ENCODE results near the gene HBQ1. TPM values are rescaled to one million over a fixed set of nuclear protein-coding genes. Genes with fewer than 3 reads are reported as not detected.
A peak's percentile ranks its signal among the peaks of the same experiment; 100 is the strongest.
"Not testable (repeated sequence)": the region's sequence is repeated elsewhere in the genome, so short reads cannot be mapped to it uniquely, and the experiment has no call there.

The HBQ1 gene
- total RNA-seq, 1 experiment from 2014 or later, result 1.5 TPM

- no peak for DNase-seq (ENCODE audit: extremely low read depth, low read depth)
Measured at GRCh38 chr16:200388-200787, 20.1 kb downstream of the HBQ1 start.

DNA sequence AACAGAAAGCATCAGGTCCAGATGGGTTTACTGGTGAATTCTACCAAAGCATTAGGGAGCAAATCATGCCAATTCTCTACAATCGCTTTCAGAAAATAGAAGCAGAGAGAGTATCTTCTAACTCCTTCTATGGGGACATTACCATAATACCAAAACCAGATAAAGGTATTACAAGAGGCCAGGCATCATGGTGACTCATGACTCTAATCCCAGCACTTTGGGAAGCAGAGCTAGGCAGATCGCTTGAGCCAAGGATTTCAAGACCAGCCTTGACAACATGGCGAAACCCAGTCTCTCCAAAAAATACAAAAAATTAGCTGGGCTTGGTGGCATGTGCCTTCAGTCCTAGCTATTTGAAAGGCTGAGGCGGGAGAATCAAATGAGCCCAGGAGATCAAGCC is 23.0 kb downstream of the HBQ1 start:
- no peak for DNase-seq (ENCODE audit: extremely low read depth, low read depth)

GRCh38 chr16:204046-204445 is 23.8 kb downstream of the HBQ1 start:
- not testable (repeated sequence) for DNase-seq (ENCODE audit: extremely low read depth, low read depth)

- DNase-seq (ENCODE audit: extremely low read depth, low read depth), result not testable (repeated sequence)
Measured at GRCh38 chr16:209359-209758, 29.1 kb downstream of the HBQ1 start.

GRCh38 chr16:211631-212180 is 31.4 kb downstream of the HBQ1 start:
- not testable (repeated sequence) for DNase-seq (ENCODE audit: extremely low read depth, low read depth)

DNA sequence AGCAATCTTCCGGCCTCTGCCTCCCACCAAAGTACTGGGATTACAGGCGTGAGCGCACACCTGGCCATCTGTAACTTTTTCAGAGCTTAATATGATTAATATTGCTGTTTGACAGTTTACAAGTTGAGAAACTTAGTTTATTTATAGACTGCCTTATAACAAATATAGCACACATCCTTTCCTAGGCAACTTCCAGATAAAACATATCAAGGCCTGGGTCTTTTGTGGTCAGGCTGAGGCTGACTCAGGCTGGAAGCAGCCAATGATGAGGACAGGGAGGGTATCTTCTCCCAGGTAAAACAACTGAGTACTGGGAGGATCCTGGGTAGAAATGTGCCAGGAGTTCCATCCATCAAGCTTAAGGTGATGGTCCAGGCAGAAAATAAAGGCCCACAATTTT is 32.7 kb downstream of the HBQ1 start:
- DNase-seq (ENCODE audit: extremely low read depth, low read depth), result no peak

GRCh38 chr16:220021-220420 is 39.8 kb downstream of the HBQ1 start:
- no peak for DNase-seq (ENCODE audit: extremely low read depth, low read depth)

GRCh38 chr16:228151-228851 is 48.0 kb downstream of the HBQ1 start:
- no peak for DNase-seq (ENCODE audit: extremely low read depth, low read depth)

- peak; percentile 82 for DNase-seq (ENCODE audit: extremely low read depth, low read depth)
Measured at GRCh38 chr16:228852-229730, 48.8 kb downstream of the HBQ1 start, which contains the start of gene LUC7L. Gene LUC7L, minus strand, starts transcription at chr16:229449. Its CDS starts 110 bp downstream, at chr16:229339.

DNA sequence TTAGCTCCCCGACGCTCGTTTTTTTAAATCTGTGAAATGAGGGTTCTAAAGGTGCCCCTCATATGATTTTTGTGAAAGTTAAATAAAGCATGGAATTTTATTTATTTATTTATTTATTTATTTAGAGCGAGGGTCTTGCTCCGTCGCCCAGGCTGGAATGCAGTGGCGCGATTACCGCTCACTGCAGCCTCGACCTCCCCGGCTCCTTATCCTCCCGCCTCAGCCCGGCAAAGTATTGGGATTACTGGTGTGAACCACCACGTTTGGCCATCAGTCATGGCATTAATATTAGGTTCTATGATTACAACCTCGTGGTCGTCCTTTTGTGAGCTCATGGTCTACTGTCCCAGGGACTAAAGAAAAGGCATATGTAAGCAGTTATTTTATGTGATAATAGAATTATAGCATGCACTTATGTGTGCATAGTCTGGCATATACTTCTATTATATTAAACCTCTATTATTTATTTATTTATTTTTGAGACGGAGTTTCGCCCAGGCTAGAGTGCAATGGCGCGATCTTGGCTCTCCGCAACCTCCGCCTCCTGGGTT is 49.5 kb downstream of the HBQ1 start:
- DNase-seq (ENCODE audit: extremely low read depth, low read depth), result no peak

DNA sequence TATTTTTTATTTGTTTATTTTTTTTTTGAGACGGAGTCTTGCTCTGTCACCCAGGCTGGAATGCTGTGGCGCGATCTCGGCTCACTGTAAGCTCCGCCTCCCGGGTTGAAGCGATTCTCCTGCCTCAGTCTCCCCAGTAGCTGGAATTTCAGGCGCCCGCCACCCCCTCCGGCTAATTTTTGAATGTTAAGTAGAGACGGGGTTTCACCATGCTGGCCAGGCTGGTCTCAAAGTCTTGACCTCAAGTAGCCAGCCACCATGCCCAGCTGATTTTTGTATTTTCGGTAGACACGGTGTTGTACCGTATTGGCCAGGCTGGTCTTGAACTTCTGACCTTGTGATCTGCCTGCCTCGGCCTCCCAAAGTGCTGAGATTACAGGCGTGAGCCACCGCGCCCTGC is 50.1 kb downstream of the HBQ1 start:
- DNase-seq (ENCODE audit: extremely low read depth, low read depth), result not testable (repeated sequence)

Small RNA genes lying within 50 kb of the gene (small RNA-seq; reads per million reads assigned to genes)
- 0 reads per million in 2 experiments for gene RF00019

Other genes with a start within 250 kb of the HBQ1 start
- gene POLR3K, start 126.9 kb upstream of the HBQ1 start, total RNA-seq (2014; rRNA removed; shearing (Covaris generic)), result 12.6 and 13.3 TPM in 2 replicates
- 10.6 and 15.5 TPM in 2 replicates for gene SNRNP25, start 126.6 kb upstream of the HBQ1 start, total RNA-seq (2014; rRNA removed; shearing (Covaris generic))
- gene RHBDF1, start 107.8 kb upstream of the HBQ1 start, total RNA-seq (2014; rRNA removed; shearing (Covaris generic)), result 22.2 and 23.3 TPM in 2 replicates
- gene MPG, start 102.2 kb upstream of the HBQ1 start, total RNA-seq (2014; rRNA removed; shearing (Covaris generic)), result 84.4 and 136 TPM in 2 replicates
- gene NPRL3, start 41.8 kb upstream of the HBQ1 start, total RNA-seq (2014; rRNA removed; shearing (Covaris generic)), result 20.9 and 21.3 TPM in 2 replicates
- not detected in 2 replicates for gene HBZ, start 27.8 kb upstream of the HBQ1 start, total RNA-seq (2014; rRNA removed; shearing (Covaris generic))
- gene HBM, start 14.5 kb upstream of the HBQ1 start, total RNA-seq (2014; rRNA removed; shearing (Covaris generic)), result not detected in 2 replicates
- not detected in 2 replicates for gene HBA2, start 7.6 kb upstream of the HBQ1 start, total RNA-seq (2014; rRNA removed; shearing (Covaris generic))
- gene HBA1, start 3.8 kb upstream of the HBQ1 start, total RNA-seq (2014; rRNA removed; shearing (Covaris generic)), result 2.2 TPM in 1 of 2 replicates, not detected in the other
- gene LUC7L, start 49.0 kb downstream of the HBQ1 start, total RNA-seq (2014; rRNA removed; shearing (Covaris generic)), result 38.4 and 40.8 TPM in 2 replicates
- 41.5 and 45.8 TPM in 2 replicates for gene FAM234A, start 54.4 kb downstream of the HBQ1 start, total RNA-seq (2014; rRNA removed; shearing (Covaris generic))
- gene RGS11, start 95.5 kb downstream of the HBQ1 start, total RNA-seq (2014; rRNA removed; shearing (Covaris generic)), result 6.6 and 6.9 TPM in 2 replicates
- 2.5 and 2.9 TPM in 2 replicates for gene ARHGDIG, start 100.1 kb downstream of the HBQ1 start, total RNA-seq (2014; rRNA removed; shearing (Covaris generic))
- gene PDIA2, start 102.7 kb downstream of the HBQ1 start, total RNA-seq (2014; rRNA removed; shearing (Covaris generic)), result 0.40 and 0.64 TPM in 2 replicates
- 35.7 and 38.3 TPM in 2 replicates for gene AXIN1, start 172.3 kb downstream of the HBQ1 start, total RNA-seq (2014; rRNA removed; shearing (Covaris generic))
- 100 and 116 TPM in 2 replicates for gene MRPL28, start 190.1 kb downstream of the HBQ1 start, total RNA-seq (2014; rRNA removed; shearing (Covaris generic))
- 29.6 and 34.7 TPM in 2 replicates for gene PGAP6, start 201.5 kb downstream of the HBQ1 start, total RNA-seq (2014; rRNA removed; shearing (Covaris generic))
- 170 and 201 TPM in 2 replicates for gene NME4, start 216.7 kb downstream of the HBQ1 start, total RNA-seq (2014; rRNA removed; shearing (Covaris generic))
- gene DECR2, start 221.4 kb downstream of the HBQ1 start, total RNA-seq (2014; rRNA removed; shearing (Covaris generic)), result 15.7 and 16.9 TPM in 2 replicates
- 20.8 and 22.4 TPM in 2 replicates for gene RAB11FIP3, start 245.2 kb downstream of the HBQ1 start, total RNA-seq (2014; rRNA removed; shearing (Covaris generic))

All from NCI-H460 (cell line).